ENCODE measurements around the gene MACC1.
"Not testable (repeated sequence)": the region's sequence is repeated elsewhere in the genome, so short reads cannot be mapped to it uniquely, and the experiment has no call there.

The MACC1 gene

GRCh38 chr7:20193242-20193777 is 23.9 kb downstream of the MACC1 start:
- DNase-seq (ENCODE audit: insufficient read length, low spot score) = no peak

DNA sequence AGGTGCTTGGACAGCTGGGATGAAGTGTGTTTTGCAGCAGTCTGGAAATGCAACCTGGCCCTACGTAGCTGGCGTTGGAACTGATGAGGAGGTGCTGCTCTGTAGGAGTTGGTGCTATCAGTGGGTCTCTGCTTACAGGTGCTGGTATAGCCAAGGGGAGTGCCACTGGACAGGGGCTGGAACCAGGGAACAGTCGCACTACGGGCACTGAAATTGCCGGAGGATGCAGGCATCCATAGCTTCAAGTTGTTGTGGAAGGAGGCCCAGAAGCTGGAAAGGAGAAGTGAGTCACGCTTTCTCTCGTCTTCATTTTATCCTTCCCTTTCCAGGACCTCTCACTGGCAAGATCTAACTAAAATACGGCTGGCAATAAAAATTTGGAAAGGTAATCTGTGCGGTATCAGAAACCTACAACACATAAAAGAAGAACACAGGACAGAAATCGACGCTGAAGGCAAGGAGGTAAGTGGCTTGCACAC is 25.8 kb downstream of the MACC1 start:
- DNase-seq (ENCODE audit: insufficient read length, low spot score) (no peak), FAIRE-seq (no peak)
- TF ChIP-seq POLR2A (IDR thresholded peaks at IDR 0.05; ENCODE audit: low read depth, low read length) = no peak

More at GRCh38 chr7:20193242-20193777, 23.9 kb downstream of the MACC1 start:
- FAIRE-seq = no peak
- no peak for TF ChIP-seq POLR2A (IDR thresholded peaks at IDR 0.05; ENCODE audit: low read depth, low read length)

GRCh38 chr7:20190560-20191390 is 26.4 kb downstream of the MACC1 start:
- DNase-seq (ENCODE audit: insufficient read length, low spot score) (no peak), FAIRE-seq (peak; percentile 27)
- no peak for TF ChIP-seq POLR2A (IDR thresholded peaks at IDR 0.05; ENCODE audit: low read depth, low read length)

DNA sequence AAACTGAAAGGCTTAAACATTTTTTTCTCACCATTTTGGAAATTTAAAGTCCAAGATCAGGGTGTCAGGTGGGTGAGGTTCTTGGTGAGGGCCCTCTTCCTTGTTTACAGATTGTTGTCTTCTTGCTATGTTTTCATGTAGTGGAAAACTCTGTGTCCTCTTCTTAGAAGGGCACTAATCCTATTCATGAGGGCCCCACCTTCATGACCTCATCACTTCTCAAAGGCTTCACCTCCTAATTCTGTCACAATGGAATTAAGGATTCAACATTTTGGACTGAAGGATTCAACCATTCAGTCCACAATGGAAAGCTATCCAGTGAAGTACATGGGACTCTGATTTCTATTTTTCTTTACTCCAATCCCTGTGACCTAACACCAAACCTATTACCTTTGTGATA is 27.3 kb downstream of the MACC1 start:
- no peak for TF ChIP-seq POLR2A (IDR thresholded peaks at IDR 0.05; ENCODE audit: low read depth, low read length)
- FAIRE-seq (peak; percentile 50), DNase-seq (ENCODE audit: insufficient read length, low spot score) (no peak)

GRCh38 chr7:20188567-20188966 is 28.6 kb downstream of the MACC1 start:
- DNase-seq (ENCODE audit: insufficient read length, low spot score) = no peak
- TF ChIP-seq POLR2A (IDR thresholded peaks at IDR 0.05; ENCODE audit: low read depth, low read length) = no peak
- FAIRE-seq = peak; percentile 62

GRCh38 chr7:20187850-20188249 is 29.3 kb downstream of the MACC1 start:
- not testable (repeated sequence) for DNase-seq (ENCODE audit: insufficient read length, low spot score); FAIRE-seq

- no peak for DNase-seq (ENCODE audit: insufficient read length, low spot score)
- FAIRE-seq = no peak
Observed at GRCh38 chr7:20185988-20186387, 31.2 kb downstream of the MACC1 start.

DNA sequence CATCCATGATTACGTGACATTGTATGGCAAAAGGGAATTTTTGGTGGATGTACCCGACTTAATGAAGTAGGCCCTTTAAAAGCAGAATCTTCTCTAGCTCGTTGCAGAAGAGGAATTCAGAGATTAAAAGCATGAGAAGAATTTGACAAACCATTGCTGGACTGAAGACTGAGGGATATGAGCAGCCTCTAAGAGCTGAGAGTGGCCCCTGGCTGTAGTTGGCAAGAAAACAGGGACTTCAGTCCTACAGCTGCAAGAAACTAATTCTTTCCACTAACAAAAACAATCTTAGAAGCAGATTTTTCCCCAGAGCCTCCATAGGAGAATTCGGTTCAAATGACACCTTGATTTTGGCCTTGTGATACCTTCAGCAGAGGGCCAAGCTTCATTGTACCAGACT is 34.1 kb downstream of the MACC1 start:
- DNase-seq (ENCODE audit: insufficient read length, low spot score) = no peak
- no peak for TF ChIP-seq POLR2A (IDR thresholded peaks at IDR 0.05; ENCODE audit: low read depth, low read length)
- FAIRE-seq = no peak

More at GRCh38 chr7:20185988-20186387, 31.2 kb downstream of the MACC1 start:
- no peak for TF ChIP-seq POLR2A (IDR thresholded peaks at IDR 0.05; ENCODE audit: low read depth, low read length)

DNA sequence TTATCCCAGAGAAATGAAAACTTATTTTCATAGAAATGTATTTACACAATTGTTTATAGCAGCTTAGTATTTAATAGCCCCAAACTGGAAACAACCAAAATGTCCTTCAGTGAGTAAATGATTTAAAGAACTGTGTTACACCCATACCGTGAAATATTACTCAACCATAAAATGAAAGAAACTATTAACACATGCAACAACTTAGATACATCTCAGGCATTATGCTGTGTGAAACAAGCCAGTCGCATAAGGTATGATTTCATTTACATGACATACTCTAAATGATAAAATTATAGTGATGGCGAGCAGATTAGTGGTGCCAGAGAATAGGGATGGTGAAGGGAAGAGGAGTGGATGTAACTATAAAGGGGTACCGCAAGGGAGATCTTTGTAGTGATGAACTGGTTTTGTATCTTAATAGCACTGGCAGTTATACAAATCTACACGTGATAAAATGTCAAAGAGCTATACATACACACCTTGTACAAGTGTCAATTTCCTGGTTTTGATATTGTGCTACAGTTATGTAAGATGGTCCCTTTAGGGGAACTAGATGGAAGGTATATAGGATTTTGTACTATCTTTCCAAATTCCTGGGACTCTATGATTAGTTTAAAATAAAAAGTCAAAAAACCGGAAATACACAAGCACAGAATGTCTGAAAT is 40.5 kb downstream of the MACC1 start:
- FAIRE-seq (peak; percentile 82), DNase-seq (ENCODE audit: insufficient read length, low spot score) (no peak)
- TF ChIP-seq POLR2A (IDR thresholded peaks at IDR 0.05; ENCODE audit: low read depth, low read length) = no peak

DNA sequence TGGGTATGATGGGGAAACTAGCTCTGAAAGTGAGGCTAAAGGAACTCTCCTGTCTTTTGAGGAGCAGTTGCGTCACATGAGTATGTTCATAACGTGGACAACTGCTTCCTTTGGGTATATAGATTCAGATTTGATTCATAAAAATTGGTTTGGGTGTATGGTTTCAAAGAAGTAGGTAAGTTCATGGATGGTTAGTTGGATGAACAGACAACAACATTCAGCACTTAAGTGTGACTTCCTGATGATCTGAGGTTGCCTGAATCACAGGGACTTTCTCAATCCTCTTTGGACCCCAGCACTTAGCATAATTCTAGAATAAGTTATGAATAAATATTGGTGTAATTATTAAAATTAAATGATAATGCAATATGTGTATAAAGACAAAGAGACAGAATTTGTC is 43.4 kb downstream of the MACC1 start:
- DNase-seq (ENCODE audit: insufficient read length, low spot score) (no peak), FAIRE-seq (no peak)
- no peak for TF ChIP-seq POLR2A (IDR thresholded peaks at IDR 0.05; ENCODE audit: low read depth, low read length)

- peak; percentile 54 for DNase-seq (ENCODE audit: insufficient read length, low spot score)
Observed at GRCh38 chr7:20172736-20173334, 44.3 kb downstream of the MACC1 start.

GRCh38 chr7:20170633-20171032 is 46.6 kb downstream of the MACC1 start:
- FAIRE-seq (peak; percentile 91), DNase-seq (ENCODE audit: insufficient read length, low spot score) (no peak)
- no peak for TF ChIP-seq POLR2A (IDR thresholded peaks at IDR 0.05; ENCODE audit: low read depth, low read length)

More at GRCh38 chr7:20172736-20173334, 44.3 kb downstream of the MACC1 start:
- peak; percentile 99 for FAIRE-seq
- no peak for TF ChIP-seq POLR2A (IDR thresholded peaks at IDR 0.05; ENCODE audit: low read depth, low read length)

GRCh38 chr7:20165146-20165510 is 52.1 kb downstream of the MACC1 start:
- no peak for DNase-seq (ENCODE audit: insufficient read length, low spot score)

More at GRCh38 chr7:20165146-20165510, 52.1 kb downstream of the MACC1 start:
- FAIRE-seq = no peak
- TF ChIP-seq POLR2A (IDR thresholded peaks at IDR 0.05; ENCODE audit: low read depth, low read length) = no peak

Measured in H54 (cell line).